Heart left ventricle (tissue), 16 donors: ENCODE data around the gene RHOB. TPM values are rescaled to one million over a fixed set of nuclear protein-coding genes. Genes with fewer than 3 reads are reported as not detected.

ENCODE experiments used
- ATAC-seq, 4 donors: fragments of 200-7000 bp; cut with Tn5 transposase; one replicate each; pipeline ENCODE4 v1.9.1; 2020 to 2022; ENCODE audit warnings: moderate library complexity in 4 of 4, mild to moderate bottlenecking in 3 of 4, moderate number of reproducible peaks in 1 of 4
- DNase-seq, 5 donors: peaks; one replicate each; pipeline ENCODE4 v3.0.0-alpha.2; 2020
- H3K27ac ChIP-seq, 12 donors: fragments of 200-600 bp; sonication (generic) in 4 of 12; one replicate each; pipeline versions ENCODE4 v1.5.0 to v1.8.0; 2016 to 2022; ENCODE audit warnings: mild to moderate bottlenecking in 2 of 12
- H3K27me3 ChIP-seq, 9 donors: fragments of 200-600 bp; sonication (generic) in 2 of 9; one replicate each; pipeline versions ENCODE4 v1.5.1 to v1.8.0; 2016 to 2022; ENCODE audit warnings: mild to moderate bottlenecking in 3 of 9
- H3K36me3 ChIP-seq, 9 donors: fragments of 200-600 bp; sonication (generic) in 2 of 9; one replicate each; pipeline versions ENCODE4 v1.5.0 to v1.8.0; 2018 to 2022; ENCODE audit warnings: mild to moderate bottlenecking in 2 of 9
- H3K4me1 ChIP-seq, 12 donors: fragments of 200-600 bp; sonication (generic) in 4 of 12; one replicate each; pipeline versions ENCODE4 v1.5.0 to v1.8.0; 2016 to 2022; ENCODE audit warnings: mild to moderate bottlenecking in 3 of 12
- H3K4me3 ChIP-seq, 12 donors: fragments of 200-600 bp; sonication (generic) in 4 of 12; one replicate each; pipeline versions ENCODE4 v1.5.0 to v1.8.0; 2017 to 2022; ENCODE audit warnings: mild to moderate bottlenecking in 9 of 12, moderate library complexity in 4 of 12
- H3K9me3 ChIP-seq, 12 donors: fragments of 200-600 bp; sonication (generic) in 4 of 12; one replicate each; pipeline versions ENCODE4 v1.5.0 to v1.8.0; 2016 to 2022; ENCODE audit warnings: mild to moderate bottlenecking in 1 of 12
- POLR2A ChIP-seq, 2 donors: fragments of 450-650 bp; IDR thresholded peaks; one replicate each; pipeline ENCODE4 v1.6.1; 2017; ENCODE audit warnings: antibody characterized with exemption in 2 of 2, mild to moderate bottlenecking in 2 of 2, moderate library complexity in 2 of 2
- WGBS, 4 donors: extraction: QIAGEN DNeasy Blood & Tissue Kit in 2 of 4; methylation state at CpG; one replicate each; pipeline versions ENCODE4 v1.1.5 to v1.1.7; 2013 to 2018; 5-methylcytosine and 5-hydroxymethylcytosine counted together
- intact Hi-C, 10 donors: fragments of 100-400 bp; cut with DNase I; formaldehyde crosslinking; loops; one replicate each; pipeline versions ENCODE4 v1.11.1 to v1.14.2; 2022
- polyA plus RNA-seq, 2 donors: library from polyadenylated mRNA; stranded (reverse); fragments of 200-250 nt; gene quantifications; one replicate each; pipeline ENCODE4 v1.2.3, GENCODE V29; 2013
- total RNA-seq, 9 donors: library from RNA; depleted of rRNA in 2 of 9; stranded (reverse); fragments of >200 nt in 2 of 9; fragmentation: NEBNext Ultra II Directional in 3 of 9; extraction: Animal tissue kit (Norgen Biotek cat#: 25700) in 3 of 9; gene quantifications; one replicate each; pipeline versions ENCODE4 v1.1.0 to v1.2.4, GENCODE V29; 2016 to 2023
- TF ChIP-seq, protein P1 (sequence below), 12 donors: fragments of 200-600 bp; sonication (generic) in 4 of 12; IDR thresholded peaks; one replicate each; pipeline versions ENCODE4 v1.5.0 to v1.8.0; 2018 to 2022; ENCODE audit warnings: antibody characterized with exemption in 12 of 12, mild to moderate bottlenecking in 5 of 12
- donor health status: ischemic (EF 13 %, LVEDD 7.1; RV severe dilation, severe dysfunction).
- donor health status: healthy with polysubstance abuse.
- donor health status: DM: no; HTN: yes; CAD: no.
- donor health status: DM: no; HTN: no; CAD: no.
- donor health status: ischemic (EF 25% LVEDD 6.9; RV normal size, moderate dysfunction).
- donor health status: ischemic (EF 25% LVEDD 5.7; RV mildly dilated, moderate dysfunction).
- donor health status: healthy.
- donor health status: DM: yes; HTN: yes; CAD: no.
- donor health status: ischemic (EF 35%, LVEDD 5.7; RV mildly dilated, moderate dysfunction).
- donor health status: nonischemic (EF 11% LVEDD 7.7; RV severe dilation, severe dysfunction).
- donor health status: DM: yes; HTN: yes; CAD: no.
- donor health status: PGD.
- donor health status: ischemic (EF 29% LVEDD 5.4; RV normal size, mild dysfunction).
- donor health status: nonischemic (EF 23%, LVEDD 6.1; RV moderate dilation, normal function).

RHOB gene
- total and polyA plus RNA-seq, 11 donors, result 105 to 429 (median 169) TPM

DNA sequence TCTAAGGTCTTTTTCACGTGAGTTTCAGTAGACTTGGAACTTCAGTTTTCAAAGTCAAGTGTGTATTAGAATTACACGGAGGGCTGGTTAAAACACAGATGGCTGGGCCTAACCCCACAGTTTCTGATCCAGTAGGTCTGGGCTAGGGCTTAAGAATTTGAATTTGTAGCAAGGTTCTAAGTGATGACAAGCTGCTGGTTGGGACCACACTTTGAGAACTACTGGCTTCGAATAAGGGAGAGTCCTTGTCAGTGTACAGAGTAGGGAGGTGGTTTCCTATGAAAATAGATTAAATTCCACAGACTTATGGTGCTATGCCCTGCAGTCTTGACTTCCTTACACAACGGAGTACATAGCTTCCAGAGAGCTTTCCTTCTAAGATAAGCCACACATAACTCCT lies 4.5 kb downstream of the RHOB start:
- Histone ChIP-seq H3K4me1 (peaks cover 0 to 36% (median 22%) of the 10 kb centered on the region in 12 donors), H3K4me3 (peak overlapping the region in 5 of 12 donors; percentile 77 to 95 (median 85))
- intact Hi-C loops, result loop anchor here in 9 of 10 donors (2.0 to 10.0 kb wide), 7 partner anchors 71 to 146 kb away; no protein-coding TSS in a partner anchor

DNA sequence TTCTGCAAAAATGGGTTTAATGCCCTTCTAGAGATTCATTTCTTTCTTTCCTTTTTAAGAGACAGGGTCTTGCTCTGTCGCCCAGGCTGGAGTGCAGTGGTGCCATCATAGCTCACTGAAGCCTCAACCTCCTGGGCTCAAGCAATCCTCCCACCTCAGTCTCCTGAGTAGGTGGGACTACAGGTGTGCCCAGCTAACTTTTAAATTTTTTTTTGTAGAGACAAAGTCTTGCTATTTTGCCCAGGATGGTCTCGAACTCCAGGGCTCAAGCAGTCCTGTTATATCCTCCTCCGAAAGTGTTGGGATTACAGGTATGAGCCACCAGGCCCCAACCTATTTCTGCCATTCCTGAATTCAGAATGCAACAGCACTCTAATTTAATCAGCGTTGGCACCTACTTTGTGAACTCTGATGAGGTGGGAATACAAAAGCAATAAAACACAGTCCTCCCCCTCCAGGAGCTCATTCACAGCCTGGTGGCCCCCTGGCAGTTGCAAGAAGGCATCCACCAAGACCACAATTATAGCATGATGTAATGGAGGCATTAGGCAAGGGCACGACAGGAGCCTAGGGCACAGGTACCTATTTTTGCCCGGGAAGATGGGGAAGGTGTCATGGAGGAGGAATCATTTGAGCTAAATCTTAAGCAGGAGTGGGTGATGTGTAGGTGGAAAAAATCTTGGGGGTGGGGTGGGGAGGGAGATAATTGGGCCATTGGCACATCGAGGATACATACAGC lies 5.1 kb downstream of the RHOB start:
- ATAC-seq (no peak), DNase-seq (no peak)
- no peaks in the 10 kb centered on the region for H3K9me3 ChIP-seq
- H3K36me3 ChIP-seq, result peaks cover 0 to 22% (median 18%) of the 10 kb centered on the region in 9 donors
- no peak for TF ChIP-seq POLR2A (IDR thresholded peaks at IDR 0.05)
- TF ChIP-seq, protein P1, sequence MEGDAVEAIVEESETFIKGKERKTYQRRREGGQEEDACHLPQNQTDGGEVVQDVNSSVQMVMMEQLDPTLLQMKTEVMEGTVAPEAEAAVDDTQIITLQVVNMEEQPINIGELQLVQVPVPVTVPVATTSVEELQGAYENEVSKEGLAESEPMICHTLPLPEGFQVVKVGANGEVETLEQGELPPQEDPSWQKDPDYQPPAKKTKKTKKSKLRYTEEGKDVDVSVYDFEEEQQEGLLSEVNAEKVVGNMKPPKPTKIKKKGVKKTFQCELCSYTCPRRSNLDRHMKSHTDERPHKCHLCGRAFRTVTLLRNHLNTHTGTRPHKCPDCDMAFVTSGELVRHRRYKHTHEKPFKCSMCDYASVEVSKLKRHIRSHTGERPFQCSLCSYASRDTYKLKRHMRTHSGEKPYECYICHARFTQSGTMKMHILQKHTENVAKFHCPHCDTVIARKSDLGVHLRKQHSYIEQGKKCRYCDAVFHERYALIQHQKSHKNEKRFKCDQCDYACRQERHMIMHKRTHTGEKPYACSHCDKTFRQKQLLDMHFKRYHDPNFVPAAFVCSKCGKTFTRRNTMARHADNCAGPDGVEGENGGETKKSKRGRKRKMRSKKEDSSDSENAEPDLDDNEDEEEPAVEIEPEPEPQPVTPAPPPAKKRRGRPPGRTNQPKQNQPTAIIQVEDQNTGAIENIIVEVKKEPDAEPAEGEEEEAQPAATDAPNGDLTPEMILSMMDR (IDR thresholded peaks at IDR 0.05), result no peak
- H3K4me3 ChIP-seq, result no peak overlapping the region
- peak overlapping the region in 11 of 12 donors; percentile 94 to 100 (median 98) for H3K27ac ChIP-seq
- intact Hi-C loops, result loop anchor here in 9 of 10 donors (2.0 to 10.0 kb wide), 7 partner anchors 70 to 145 kb away; no protein-coding TSS in a partner anchor
- no peaks in the 10 kb centered on the region for H3K27me3 ChIP-seq
- peaks cover 0 to 36% (median 22%) of the 10 kb centered on the region in 12 donors for H3K4me1 ChIP-seq
- WGBS, 4 donors, result 87 to 91% (median 88%) methylated on average over 7 of the region's 7 CpGs

More for the DNA sequence above, 4.5 kb downstream of the RHOB start:
- TF ChIP-seq POLR2A (IDR thresholded peaks at IDR 0.05), result no peak
- TF ChIP-seq, protein P1 (IDR thresholded peaks at IDR 0.05), result no peak
- H3K27me3 ChIP-seq, result no peaks in the 10 kb centered on the region
- no peak for ATAC-seq
- H3K36me3 ChIP-seq, result peaks cover 0 to 22% (median 18%) of the 10 kb centered on the region in 9 donors
- no peaks in the 10 kb centered on the region for H3K9me3 ChIP-seq
- WGBS, 4 donors, result 36 to 53% (median 43%) methylated on average over 4 of the region's 4 CpGs
- DNase-seq, result peak in 1 of 5 donors; percentile 4
- H3K27ac ChIP-seq, result peak overlapping the region; percentile 94 to 100 (median 98)

DNA sequence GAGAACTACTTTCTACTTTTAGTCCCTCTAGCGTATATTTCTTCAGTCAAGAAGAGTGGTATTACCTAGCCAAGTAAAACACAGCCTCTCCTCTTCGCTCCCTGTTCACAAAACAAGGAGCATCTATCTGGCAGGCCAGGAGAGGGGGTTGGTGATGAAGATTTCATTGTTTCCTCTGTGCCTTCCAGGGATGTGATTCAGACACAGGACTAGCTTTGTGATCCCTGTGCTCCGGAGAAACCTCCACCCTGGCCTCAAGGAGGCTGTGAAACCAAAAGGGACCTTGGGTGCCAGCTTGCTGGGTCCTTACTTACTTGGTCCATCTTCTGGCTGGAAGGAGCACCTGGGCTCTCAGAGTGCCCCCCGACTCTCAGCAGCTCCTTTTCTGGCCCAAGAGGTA lies 5.7 kb downstream of the RHOB start:
- Histone ChIP-seq H3K4me3 (no peak overlapping the region), H3K27me3 (no peaks in the 10 kb centered on the region), H3K27ac (peak overlapping the region in 6 of 12 donors; percentile 9 to 100 (median 98)), H3K9me3 (no peaks in the 10 kb centered on the region), H3K36me3 (peaks cover 0 to 22% (median 18%) of the 10 kb centered on the region in 9 donors), H3K4me1 (peaks cover 0 to 36% (median 22%) of the 10 kb centered on the region in 12 donors)
- TF ChIP-seq, protein P1 (IDR thresholded peaks at IDR 0.05), result peak in 6 of 12 donors; percentile 18 to 49 (median 26)
- no peak for TF ChIP-seq POLR2A (IDR thresholded peaks at IDR 0.05)
- intact Hi-C loops, result loop anchor here in 8 of 10 donors (5.0 to 10.0 kb wide), 6 partner anchors 70 to 145 kb away; no protein-coding TSS in a partner anchor
- peak in 2 of 5 donors; percentile 26 to 28 for DNase-seq
- no peak for ATAC-seq
- WGBS, 4 donors, result 44 to 75% (median 50%) methylated on average over 3 to 4 of the region's 4 CpGs

GRCh38 chr2:20453087-20453486 lies 6.2 kb downstream of the RHOB start:
- intact Hi-C loops, result loop anchor here in 8 of 10 donors (5.0 to 10.0 kb wide), 6 partner anchors 69 to 144 kb away; no protein-coding TSS in a partner anchor
- Histone ChIP-seq H3K4me1 (peaks cover 0 to 36% (median 22%) of the 10 kb centered on the region in 12 donors), H3K4me3 (no peak overlapping the region), H3K9me3 (no peaks in the 10 kb centered on the region), H3K36me3 (peaks cover 0 to 17% (median 13%) of the 10 kb centered on the region in 9 donors), H3K27ac (peak overlapping the region in 3 of 12 donors; percentile 47 to 99 (median 98)), H3K27me3 (no peaks in the 10 kb centered on the region)
- no peak for TF ChIP-seq POLR2A (IDR thresholded peaks at IDR 0.05)
- TF ChIP-seq, protein P1 (IDR thresholded peaks at IDR 0.05), result no peak
- 93 to 99% (median 96%) methylated on average over 3 of the region's 3 CpGs for WGBS, 4 donors
- ATAC-seq (no peak), DNase-seq (peak in 1 of 5 donors; percentile 8)
